Stimulated activated memory B cell treated with anti-CD40 and anti-IgM and Interleukin-4, amounts not matched to agents 10 μg/mL and 1 μg/mL and 100 μg/mL, for 72 hours (primary cell): ENCODE data around the gene GULP1.

Experiments used
- ATAC-seq: fragments of 150-1000 bp; cut with Tn5 transposase; 2 replicates; pipeline ENCODE4 v1.10.0; 2021
- H3K27ac Mint-ChIP-seq: one replicate; pipeline ENCODE4 v1.8.0; 2022; ENCODE audit warnings: mild to moderate bottlenecking, mixed read lengths
- H3K27me3 Mint-ChIP-seq: one replicate; pipeline ENCODE4 v1.8.0; 2022; ENCODE audit warnings: mixed read lengths
- H3K36me3 Mint-ChIP-seq: one replicate; pipeline ENCODE4 v1.8.0; 2022; ENCODE audit warnings: mixed read lengths
- H3K4me1 Mint-ChIP-seq: one replicate; pipeline ENCODE4 v1.8.0; 2022; ENCODE audit warnings: mixed read lengths
- H3K4me3 Mint-ChIP-seq: one replicate; pipeline ENCODE4 v1.8.0; 2022; ENCODE audit warnings: mild to moderate bottlenecking, moderate library complexity, mixed read lengths
- H3K9me3 Mint-ChIP-seq: one replicate; pipeline ENCODE4 v1.8.0; 2022; ENCODE audit warnings: mixed read lengths

The GULP1 gene

DNA sequence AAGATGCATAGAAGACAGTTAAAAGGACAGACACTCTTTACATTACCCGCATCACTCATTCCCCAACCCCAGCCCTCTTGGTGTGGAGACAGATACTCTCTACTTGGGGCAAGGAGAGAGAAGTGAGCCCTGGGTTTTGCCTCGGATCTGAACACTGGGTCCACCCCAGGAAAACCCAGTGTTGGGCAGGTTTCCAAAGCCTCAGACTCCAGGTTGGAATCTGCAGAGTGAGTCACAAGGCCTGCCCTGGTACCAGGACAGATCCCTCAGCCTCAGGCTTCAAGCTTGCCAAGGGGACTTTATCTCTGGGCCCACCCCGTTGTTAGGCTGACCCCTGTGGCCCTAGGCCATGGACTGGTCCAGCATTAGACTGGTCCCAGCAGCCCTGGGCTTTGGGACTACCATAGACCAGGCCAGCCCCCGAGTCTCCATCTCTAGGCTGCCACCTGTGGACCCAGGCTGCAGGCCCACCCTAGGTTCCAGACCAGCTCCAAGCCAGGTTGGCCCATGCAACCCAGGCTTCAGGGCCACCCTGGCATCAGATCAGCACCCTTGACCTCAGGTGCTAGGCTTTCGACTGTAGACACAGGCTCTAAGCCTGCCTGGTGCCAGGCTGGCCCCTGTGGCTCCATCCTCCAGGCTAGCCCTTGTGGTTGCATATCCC, 112.8 kb downstream of the GULP1 start:
- H3K4me1 Mint-ChIP-seq, result no peaks in the 10 kb centered on the region
- H3K36me3 Mint-ChIP-seq, result no peaks in the 10 kb centered on the region
- H3K9me3 Mint-ChIP-seq, result peaks cover 11% of the 10 kb centered on the region
- no peak overlapping the region for H3K4me3 Mint-ChIP-seq
- H3K27ac Mint-ChIP-seq, result no peak overlapping the region
- ATAC-seq, result no peak
- H3K27me3 Mint-ChIP-seq, result no peaks in the 10 kb centered on the region

DNA sequence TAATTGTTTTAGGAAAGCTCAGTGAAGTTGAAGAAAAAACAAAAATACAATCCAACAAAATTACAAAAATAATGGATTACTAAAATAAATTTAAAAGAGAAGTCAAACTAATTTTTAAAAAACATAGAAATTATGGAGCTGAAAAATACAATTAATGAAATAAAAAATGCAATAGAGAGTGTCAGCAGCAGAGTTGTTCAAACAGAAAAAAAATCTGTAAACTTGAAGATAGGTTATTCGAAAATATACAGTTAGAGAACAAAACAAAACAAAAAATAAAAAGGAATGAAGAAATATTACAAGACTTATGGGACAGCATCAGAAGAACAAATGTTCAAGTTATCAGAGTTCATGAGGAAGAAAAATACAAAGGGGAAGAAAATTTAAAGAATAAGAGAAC, 114.7 kb downstream of the GULP1 start:
- Mint-ChIP-seq H3K9me3 (peaks cover 9% of the 10 kb centered on the region), H3K27ac (no peak overlapping the region), H3K36me3 (no peaks in the 10 kb centered on the region), H3K4me1 (no peaks in the 10 kb centered on the region), H3K4me3 (no peak overlapping the region), H3K27me3 (no peaks in the 10 kb centered on the region)
- ATAC-seq, result no peak

- Mint-ChIP-seq H3K27ac (no peak overlapping the region), H3K27me3 (no peaks in the 10 kb centered on the region), H3K9me3 (peaks cover 13% of the 10 kb centered on the region), H3K4me3 (no peak overlapping the region), H3K36me3 (no peaks in the 10 kb centered on the region), H3K4me1 (no peaks in the 10 kb centered on the region)
- no peak for ATAC-seq
These were observed 119.0 kb downstream of the GULP1 start for GRCh38 chr2:188410504-188411235.

DNA sequence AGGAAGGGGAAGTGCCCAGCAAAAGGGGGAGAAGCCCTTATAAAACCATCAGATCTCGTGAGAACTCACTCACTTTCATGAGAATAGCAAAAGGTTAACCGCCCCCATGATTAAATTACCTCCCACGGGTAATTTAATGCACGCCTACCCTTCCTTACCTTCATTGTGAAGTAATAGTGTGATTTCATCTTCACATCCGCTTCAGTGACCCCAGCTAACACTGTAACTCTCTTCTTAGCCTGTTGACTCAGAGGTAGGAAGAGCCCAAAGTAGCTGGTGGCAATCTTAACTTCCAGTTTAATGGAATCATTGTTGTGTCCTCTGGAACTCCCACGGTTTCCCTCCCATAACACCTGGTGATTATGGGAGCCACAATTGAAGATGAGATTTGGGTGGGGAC, 120.5 kb downstream of the GULP1 start:
- Mint-ChIP-seq H3K4me3 (no peak overlapping the region), H3K27me3 (no peaks in the 10 kb centered on the region), H3K36me3 (no peaks in the 10 kb centered on the region), H3K27ac (no peak overlapping the region), H3K4me1 (no peaks in the 10 kb centered on the region), H3K9me3 (peaks cover 10% of the 10 kb centered on the region)
- ATAC-seq, result no peak

DNA sequence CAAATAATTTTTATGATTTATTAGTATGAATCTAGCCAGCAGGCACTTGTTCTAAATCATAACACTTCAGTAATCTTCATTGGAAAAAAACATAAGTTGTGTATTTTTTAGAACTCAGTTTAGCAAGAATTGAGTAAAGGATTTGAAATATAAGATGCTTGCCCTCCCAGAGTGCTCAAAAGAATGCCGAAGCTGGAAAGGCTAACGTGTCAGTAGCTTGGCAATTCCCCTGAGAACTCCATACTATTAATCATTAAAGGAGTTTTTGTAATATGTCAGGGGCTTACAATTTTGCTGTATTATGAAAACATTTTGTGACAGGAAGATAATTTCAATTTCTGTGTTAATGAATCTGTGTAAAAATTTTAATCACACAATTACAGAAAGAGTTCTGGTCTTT, 122.7 kb downstream of the GULP1 start:
- H3K4me3 Mint-ChIP-seq, result no peak overlapping the region
- H3K27me3 Mint-ChIP-seq, result no peaks in the 10 kb centered on the region
- H3K36me3 Mint-ChIP-seq, result no peaks in the 10 kb centered on the region
- H3K9me3 Mint-ChIP-seq, result peaks cover 5% of the 10 kb centered on the region
- no peaks in the 10 kb centered on the region for H3K4me1 Mint-ChIP-seq
- H3K27ac Mint-ChIP-seq, result no peak overlapping the region
- no peak for ATAC-seq

DNA sequence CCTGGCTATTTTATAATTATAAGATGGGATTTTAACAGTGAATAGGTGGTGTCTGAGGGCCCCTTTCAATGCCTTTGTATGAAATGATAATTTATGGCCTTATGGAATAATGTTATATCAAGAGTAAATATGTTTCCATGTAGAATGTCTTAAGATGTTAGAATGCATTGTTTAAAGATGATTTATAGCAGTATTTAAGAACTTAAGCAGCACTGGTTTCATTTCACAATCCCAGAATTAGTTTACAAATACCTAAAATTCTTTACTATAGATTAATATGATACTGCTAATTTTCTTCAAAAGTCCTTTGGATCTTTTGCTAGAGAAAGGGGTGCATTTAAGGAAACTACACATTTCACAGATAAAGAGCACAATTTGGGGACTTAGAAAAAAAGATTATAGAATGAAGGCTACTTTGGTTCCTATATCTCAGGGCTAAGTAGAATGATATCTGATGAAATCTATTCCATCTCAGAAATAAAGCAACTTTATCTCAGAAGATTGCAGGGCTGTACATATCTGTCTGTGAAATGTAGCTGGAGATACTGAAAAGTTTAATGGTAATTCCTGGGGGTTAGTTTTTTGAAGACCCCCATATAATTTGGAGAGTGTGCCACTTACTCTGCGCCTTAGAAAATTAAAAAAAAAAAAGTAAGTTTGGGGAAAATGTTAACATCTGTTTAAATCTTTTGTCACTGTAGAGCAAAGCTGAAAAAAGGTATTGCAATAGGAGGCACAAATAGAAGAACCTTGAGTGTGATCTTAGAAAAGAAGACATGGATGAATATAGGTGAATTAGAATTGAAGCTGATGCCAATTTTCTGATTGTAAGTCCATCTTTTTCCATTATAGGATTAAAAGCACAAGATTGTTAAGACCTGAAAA, 123.4 kb downstream of the GULP1 start:
- Mint-ChIP-seq H3K9me3 (peaks cover 5% of the 10 kb centered on the region), H3K4me3 (no peak overlapping the region), H3K36me3 (no peaks in the 10 kb centered on the region), H3K4me1 (no peaks in the 10 kb centered on the region), H3K27ac (no peak overlapping the region), H3K27me3 (no peaks in the 10 kb centered on the region)
- no peak for ATAC-seq

- ATAC-seq, result no peak
- Mint-ChIP-seq H3K27me3 (no peaks in the 10 kb centered on the region), H3K36me3 (no peaks in the 10 kb centered on the region), H3K27ac (no peak overlapping the region), H3K4me3 (no peak overlapping the region), H3K4me1 (no peaks in the 10 kb centered on the region), H3K9me3 (peaks cover 5% of the 10 kb centered on the region)
These were observed 124.0 kb downstream of the GULP1 start for GRCh38 chr2:188415754-188416083.

DNA sequence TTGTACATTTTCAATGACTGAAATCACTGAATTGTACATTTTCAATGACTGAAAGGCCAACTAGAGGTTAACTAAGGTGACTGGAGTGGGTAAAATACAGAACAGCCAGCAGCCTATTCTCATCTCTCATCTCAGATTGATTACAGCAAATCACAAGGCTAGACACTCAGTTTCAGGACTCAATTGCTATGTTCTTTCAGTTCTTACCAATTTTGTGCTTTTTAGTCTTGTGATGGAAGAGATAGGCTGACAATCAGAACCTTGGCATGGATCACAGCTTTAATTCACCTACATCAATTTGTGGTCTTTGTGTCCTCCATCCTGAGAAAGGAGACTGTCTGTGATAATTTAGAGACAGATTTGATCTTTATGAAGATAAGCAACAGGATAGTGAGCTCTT, 124.7 kb downstream of the GULP1 start:
- Mint-ChIP-seq H3K36me3 (no peaks in the 10 kb centered on the region), H3K4me1 (no peaks in the 10 kb centered on the region), H3K9me3 (peaks cover 5% of the 10 kb centered on the region), H3K4me3 (no peak overlapping the region), H3K27ac (no peak overlapping the region), H3K27me3 (no peaks in the 10 kb centered on the region)
- ATAC-seq, result no peak

DNA sequence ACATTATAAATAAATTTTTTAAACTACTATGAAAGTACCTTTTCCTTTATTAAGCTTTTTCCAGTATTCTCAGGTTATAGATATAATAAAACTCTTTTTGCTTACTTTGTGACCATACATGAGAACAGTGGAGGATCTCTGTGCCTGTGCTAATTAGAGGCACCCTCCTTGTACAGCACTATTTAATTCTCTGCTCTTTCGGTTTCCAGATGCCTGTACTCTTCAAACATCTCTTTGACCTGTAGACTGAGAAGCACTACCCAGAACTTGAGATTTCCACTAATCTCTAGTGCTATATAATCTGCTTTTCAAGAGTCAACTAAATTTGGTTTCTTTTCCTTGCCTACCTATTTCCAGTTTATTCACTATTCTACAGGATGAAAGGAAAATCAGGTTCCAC, 131.1 kb downstream of the GULP1 start:
- H3K4me3 Mint-ChIP-seq, result no peak overlapping the region
- H3K36me3 Mint-ChIP-seq, result no peaks in the 10 kb centered on the region
- no peak for ATAC-seq
- H3K27ac Mint-ChIP-seq, result no peak overlapping the region
- no peaks in the 10 kb centered on the region for H3K27me3 Mint-ChIP-seq
- H3K4me1 Mint-ChIP-seq, result no peaks in the 10 kb centered on the region
- H3K9me3 Mint-ChIP-seq, result no peaks in the 10 kb centered on the region

- no peak for ATAC-seq
- Mint-ChIP-seq H3K4me3 (no peak overlapping the region), H3K27ac (no peak overlapping the region), H3K36me3 (no peaks in the 10 kb centered on the region), H3K9me3 (peaks cover 6% of the 10 kb centered on the region), H3K4me1 (no peaks in the 10 kb centered on the region), H3K27me3 (no peaks in the 10 kb centered on the region)
These were observed 133.6 kb downstream of the GULP1 start for GRCh38 chr2:188425266-188425665.

GRCh38 chr2:188426121-188426520, 134.4 kb downstream of the GULP1 start:
- ATAC-seq, result no peak
- Mint-ChIP-seq H3K36me3 (no peaks in the 10 kb centered on the region), H3K4me3 (no peak overlapping the region), H3K4me1 (no peaks in the 10 kb centered on the region), H3K27ac (no peak overlapping the region), H3K27me3 (no peaks in the 10 kb centered on the region), H3K9me3 (peaks cover 6% of the 10 kb centered on the region)

GRCh38 chr2:188430705-188431104, 139.0 kb downstream of the GULP1 start:
- Mint-ChIP-seq H3K9me3 (peaks cover 6% of the 10 kb centered on the region), H3K36me3 (no peaks in the 10 kb centered on the region), H3K4me1 (no peaks in the 10 kb centered on the region), H3K27me3 (no peaks in the 10 kb centered on the region), H3K27ac (no peak overlapping the region), H3K4me3 (no peak overlapping the region)
- ATAC-seq, result no peak

DNA sequence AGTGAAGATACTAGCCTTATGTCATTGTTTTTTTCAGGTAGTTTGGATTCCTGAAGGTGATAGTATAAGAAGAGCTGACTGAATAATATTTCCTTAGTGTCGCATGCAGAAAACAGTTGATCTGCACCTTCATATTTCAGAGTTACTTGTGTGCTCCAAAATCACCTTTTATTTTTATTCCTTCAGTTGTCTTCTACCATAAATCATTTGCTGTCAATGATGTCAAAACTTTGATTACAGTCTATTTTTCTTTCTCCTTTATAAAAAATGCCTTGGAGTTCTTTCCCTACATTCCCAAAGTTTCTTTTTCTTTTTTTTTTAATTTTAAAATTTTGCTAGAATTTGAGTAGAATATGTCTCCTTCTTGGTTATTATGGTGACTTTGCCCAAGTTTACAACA, 142.3 kb downstream of the GULP1 start:
- Mint-ChIP-seq H3K9me3 (peaks cover 4% of the 10 kb centered on the region), H3K36me3 (no peaks in the 10 kb centered on the region), H3K4me3 (no peak overlapping the region), H3K27ac (no peak overlapping the region), H3K4me1 (no peaks in the 10 kb centered on the region), H3K27me3 (no peaks in the 10 kb centered on the region)
- no peak for ATAC-seq

DNA sequence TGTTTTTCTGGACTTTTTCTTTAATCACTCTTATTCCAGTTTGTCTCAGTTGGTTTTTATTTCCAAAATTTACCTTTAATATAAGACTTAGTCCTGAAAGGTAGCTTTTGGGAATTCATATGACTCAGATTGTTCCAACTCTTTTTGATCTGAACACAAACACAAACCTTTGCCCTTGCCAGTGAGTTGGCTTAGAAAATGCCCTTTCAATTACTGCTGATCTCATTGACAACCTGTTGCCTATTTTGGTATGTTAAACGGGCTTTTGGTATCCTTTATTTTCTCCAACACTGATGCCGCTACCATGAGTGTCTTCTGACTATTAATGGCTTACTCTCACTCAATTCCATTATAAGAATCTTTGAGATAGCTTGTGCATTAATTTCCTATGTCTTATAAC, 143.4 kb downstream of the GULP1 start:
- ATAC-seq, result no peak
- H3K4me1 Mint-ChIP-seq, result no peaks in the 10 kb centered on the region
- H3K9me3 Mint-ChIP-seq, result peaks cover 6% of the 10 kb centered on the region
- no peak overlapping the region for H3K4me3 Mint-ChIP-seq
- no peak overlapping the region for H3K27ac Mint-ChIP-seq
- no peaks in the 10 kb centered on the region for H3K36me3 Mint-ChIP-seq
- no peaks in the 10 kb centered on the region for H3K27me3 Mint-ChIP-seq

GRCh38 chr2:188437537-188437936, 145.9 kb downstream of the GULP1 start:
- no peak for ATAC-seq
- H3K27me3 Mint-ChIP-seq, result no peaks in the 10 kb centered on the region
- H3K27ac Mint-ChIP-seq, result no peak overlapping the region
- H3K4me3 Mint-ChIP-seq, result no peak overlapping the region
- peaks cover 6% of the 10 kb centered on the region for H3K9me3 Mint-ChIP-seq
- H3K36me3 Mint-ChIP-seq, result no peaks in the 10 kb centered on the region
- no peaks in the 10 kb centered on the region for H3K4me1 Mint-ChIP-seq

DNA sequence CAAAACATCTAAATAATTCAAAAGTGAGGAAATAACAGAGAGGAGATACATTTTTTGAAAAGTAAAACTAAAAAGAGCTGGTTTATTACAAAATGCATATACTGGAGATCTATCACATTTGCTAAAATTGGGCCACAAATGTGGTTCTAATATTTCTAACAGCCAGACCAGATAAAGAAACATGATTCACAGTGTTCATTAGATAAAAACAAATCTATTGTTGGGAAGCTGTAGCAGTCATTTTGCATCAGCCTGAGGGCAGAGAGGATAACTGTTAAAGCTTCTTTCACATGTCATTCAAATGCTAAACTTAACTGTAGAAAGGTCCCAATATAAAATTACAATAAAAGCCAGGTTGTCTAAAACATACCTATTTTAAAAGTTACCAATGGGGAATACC, 148.3 kb downstream of the GULP1 start:
- H3K36me3 Mint-ChIP-seq, result no peaks in the 10 kb centered on the region
- H3K4me3 Mint-ChIP-seq, result no peak overlapping the region
- no peaks in the 10 kb centered on the region for H3K27me3 Mint-ChIP-seq
- no peaks in the 10 kb centered on the region for H3K4me1 Mint-ChIP-seq
- no peak overlapping the region for H3K27ac Mint-ChIP-seq
- ATAC-seq, result no peak
- peaks cover 6% of the 10 kb centered on the region for H3K9me3 Mint-ChIP-seq
